HK-2 (cell line): ENCODE measurements around the gene SHTN1.

ENCODE experiments used
- DNase-seq: peaks from one replicate; pipeline ENCODE4 v3.0.0-alpha.2; 2018; ENCODE audit not compliant: unreplicated experiment

SHTN1 gene

DNA sequence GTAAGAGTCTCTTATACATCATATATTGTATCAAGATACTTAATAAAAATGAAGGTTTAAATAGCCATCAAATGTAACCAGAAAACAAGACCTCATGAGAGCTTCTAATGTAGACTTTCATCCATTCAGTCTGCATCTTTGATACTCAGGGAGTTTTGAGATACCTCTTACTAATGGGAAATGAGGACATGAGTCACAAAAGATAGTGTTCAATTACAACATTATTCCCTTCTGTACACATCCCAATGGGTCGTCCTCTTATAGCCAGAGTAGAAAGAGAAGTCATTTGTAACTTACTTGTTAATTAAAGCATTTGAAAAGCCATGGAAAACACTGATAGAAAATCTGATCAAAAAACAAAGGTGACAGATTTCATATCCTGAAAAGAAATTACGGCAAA, 19.4 kb downstream of the SHTN1 start:
- DNase-seq = no peak

DNA sequence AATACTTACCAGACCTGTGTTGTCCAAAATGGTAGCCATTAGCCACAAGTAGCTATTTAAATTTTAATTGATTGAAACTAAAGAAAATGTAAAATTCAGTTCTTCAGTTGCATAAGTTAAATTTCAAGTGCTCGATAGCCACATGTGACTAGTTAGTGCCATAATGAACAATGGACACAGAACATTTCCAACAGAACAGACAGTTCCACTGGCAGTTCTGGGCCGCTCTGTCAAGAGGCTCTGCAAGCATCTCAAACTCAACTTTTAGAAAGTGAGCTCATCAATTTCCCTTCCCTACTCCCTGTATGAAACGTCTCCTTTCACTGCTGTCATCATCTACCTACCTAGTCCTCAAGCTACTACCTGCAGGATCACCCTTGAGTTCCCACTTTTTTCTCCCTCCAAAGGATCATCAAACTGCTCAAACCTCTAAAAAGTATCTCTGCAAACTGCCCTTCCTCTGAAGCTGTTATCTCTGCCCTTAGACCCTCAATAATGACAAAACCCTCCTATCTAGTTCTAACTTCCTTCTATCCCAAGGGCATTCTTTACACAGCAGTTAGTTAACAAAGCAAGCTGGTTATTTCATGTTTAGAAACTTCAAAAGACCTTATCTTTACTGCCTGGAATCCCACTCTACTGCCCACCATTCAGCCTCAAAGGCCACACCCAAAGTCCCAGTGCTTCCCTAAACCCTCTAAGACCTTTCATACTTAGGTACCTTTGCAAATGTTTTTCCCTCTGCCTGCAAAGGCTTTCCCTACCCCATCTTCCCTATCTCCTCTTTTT, 20.6 kb downstream of the SHTN1 start:
- no peak for DNase-seq

DNA sequence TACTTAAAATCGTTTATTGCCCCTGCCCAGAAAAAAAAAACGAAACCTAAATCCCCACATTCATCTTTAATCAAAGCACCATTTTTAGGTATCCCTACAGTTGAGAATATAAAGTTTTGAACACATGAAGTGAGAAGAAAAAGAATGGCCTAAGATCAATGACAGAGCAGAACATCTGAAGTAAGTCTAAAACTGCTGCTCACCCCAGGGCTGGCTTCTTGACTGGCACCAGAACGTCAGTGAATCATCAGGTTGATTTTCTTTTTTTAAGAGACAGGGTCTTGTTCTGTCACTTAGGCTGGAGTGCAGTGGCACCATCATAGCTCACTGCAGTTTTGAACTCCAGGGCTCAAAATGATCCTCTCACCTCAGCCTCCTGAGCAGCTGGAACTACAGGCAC, 24.9 kb downstream of the SHTN1 start:
- no peak for DNase-seq

DNA sequence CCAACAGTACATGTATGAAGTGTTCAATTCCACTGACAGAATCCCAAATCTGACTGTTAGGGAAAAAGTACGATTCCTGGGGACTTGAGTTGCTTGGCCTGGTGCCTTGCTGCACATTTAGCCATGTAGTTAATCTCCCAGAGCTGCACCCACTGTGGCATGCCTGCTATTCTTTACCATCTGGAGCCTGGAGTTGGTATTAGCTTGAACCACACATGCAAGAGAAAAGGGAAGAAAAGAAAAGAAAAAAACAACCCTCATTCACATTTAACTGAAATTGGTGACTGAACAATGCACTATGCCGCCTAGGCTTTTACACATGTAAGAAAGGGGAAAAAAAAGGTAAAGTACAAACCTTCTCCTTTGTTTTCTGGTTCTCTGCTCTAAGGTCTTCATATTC, 26.1 kb downstream of the SHTN1 start:
- DNase-seq = no peak

DNA sequence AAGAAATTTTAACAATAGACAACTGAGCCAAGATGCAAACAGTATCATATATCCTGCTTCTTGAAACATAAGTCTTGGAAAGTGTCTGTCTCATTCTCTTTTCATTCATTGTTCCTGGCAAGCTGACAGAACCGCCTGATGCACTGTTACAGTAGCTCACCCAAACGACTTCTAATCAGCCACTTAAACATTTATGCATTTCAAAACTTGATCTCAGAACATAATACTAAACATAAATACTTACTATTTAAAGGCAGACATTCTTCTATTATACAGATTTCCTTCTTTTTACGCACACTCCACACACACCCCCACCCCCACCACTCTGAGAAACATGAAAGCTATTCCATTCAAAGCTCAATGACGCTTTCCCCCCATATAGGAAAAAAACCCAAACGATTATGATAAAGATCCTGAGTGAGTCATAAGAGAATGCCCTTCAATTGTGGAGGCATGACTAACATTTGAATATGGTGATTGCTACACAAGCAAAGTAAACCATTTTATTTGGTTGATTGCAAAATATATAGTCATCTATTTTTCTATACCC, 30.5 kb downstream of the SHTN1 start:
- no peak for DNase-seq

DNA sequence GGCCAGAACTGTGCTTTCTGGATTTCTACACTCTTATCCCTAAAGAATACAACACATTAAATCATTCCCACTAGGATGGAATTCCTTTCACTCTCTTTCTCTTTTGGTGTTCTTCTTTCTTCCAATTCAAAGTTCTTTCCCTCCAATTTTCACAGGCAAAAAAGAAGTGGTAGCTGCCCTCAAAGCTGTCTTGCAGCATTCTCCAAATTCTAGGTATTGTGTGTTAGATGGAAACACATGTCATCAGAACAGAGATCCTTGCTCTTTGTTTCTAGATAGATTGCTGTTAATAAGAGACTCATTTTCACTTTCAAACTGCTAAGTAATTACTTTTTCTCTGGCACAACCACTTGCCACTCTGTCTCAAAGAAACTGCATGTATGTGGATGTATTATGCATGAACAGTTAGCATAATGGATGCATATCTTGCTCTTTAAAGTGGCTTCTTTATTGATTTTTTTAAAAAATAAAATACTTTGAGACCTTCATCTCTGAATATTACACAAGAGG, 31.0 kb downstream of the SHTN1 start:
- no peak for DNase-seq

DNA sequence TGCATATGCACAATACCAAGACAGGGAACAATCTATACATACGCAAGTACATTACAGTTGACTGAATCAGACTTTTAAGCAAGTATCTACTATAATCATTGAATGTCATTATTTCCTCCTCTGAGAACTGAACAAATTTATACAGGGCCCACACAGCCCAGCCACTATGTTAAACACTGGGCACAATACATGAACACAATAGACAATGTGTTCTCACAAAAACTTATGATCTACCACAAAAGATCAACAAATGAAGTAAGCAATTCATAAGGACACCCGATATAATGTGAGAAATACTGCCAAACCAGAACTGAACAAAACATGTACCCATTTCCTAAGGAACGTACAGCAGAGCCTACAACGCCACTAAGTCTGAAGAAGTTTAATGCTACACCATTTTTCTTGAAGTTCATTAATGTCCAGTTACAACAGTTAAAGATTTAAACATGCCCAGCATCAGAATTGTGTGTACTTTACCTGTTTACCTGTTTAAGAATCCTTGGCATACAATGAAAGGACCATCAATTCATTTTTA, 31.5 kb downstream of the SHTN1 start:
- DNase-seq = no peak

- no peak for DNase-seq
Observed at GRCh38 chr10:116972131-116972530, 32.9 kb downstream of the SHTN1 start.

GRCh38 chr10:116970050-116970449, 34.9 kb downstream of the SHTN1 start:
- DNase-seq = no peak

- no peak for DNase-seq
Observed at GRCh38 chr10:116968331-116968730, 36.7 kb downstream of the SHTN1 start.

DNA sequence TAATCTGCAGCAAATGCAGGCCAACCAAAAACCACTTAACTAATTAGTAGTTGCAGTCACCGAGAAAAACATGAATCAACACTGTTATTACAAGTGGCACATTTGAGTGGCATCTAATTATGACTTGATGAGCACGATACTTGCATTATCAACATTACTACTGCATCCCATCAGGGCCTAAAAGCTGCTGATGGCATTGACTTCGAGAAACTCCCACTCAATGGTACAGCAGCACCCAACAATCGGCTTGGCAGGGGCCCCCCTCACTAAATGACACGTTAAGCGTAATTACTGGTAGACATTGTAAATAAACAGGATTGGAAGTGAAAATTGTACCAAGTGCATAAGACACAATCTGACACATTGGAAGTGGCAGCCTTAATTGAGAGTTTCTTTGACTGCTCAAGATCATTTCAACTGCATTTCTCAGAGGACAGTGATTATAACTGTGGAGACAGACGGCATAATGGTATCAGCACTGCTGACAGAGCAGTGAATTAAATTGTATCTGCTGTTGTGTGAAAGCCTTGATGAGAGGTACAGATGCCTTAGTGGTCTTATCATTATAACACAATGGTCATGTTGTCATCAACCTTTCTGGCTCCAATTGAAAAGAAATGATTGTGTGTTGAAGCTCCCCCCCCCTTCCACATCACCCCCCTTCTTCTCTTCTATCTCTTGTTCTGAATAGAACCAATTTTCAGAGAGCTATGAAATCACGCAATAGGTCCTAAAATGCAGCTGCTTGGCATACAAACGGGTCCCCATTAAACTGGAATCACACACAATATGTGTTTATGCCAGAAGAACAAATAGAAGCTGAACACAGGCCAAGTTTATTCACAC, 43.4 kb downstream of the SHTN1 start:
- no peak for DNase-seq

- no peak for DNase-seq
Observed at GRCh38 chr10:116960066-116960776, 44.8 kb downstream of the SHTN1 start.

GRCh38 chr10:116952729-116953128, 52.3 kb downstream of the SHTN1 start:
- DNase-seq = no peak

GRCh38 chr10:116948530-116948870, 56.5 kb downstream of the SHTN1 start:
- no peak for DNase-seq

- DNase-seq = peak; percentile 10
Observed at GRCh38 chr10:116947841-116948529, 57.0 kb downstream of the SHTN1 start.

DNA sequence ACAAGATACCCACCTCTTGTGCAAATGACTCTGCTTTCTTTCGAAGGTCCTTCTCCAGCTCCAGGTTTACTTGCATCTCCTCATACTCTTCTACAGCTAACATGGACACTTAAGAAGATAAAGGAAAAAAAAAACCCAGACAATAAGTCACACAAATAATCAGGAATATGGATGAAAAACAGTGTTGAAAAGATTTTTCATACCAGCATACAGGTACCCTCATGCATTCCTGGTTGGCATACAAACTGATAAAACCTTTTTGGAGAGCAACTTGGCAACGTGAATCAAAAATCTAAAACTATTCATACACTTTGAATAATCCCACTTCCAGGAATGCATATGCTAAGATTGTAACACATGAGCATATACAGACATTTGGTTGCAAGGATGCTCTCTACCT, 60.1 kb downstream of the SHTN1 start:
- no peak for DNase-seq

GRCh38 chr10:116931806-116932205, 73.2 kb downstream of the SHTN1 start:
- DNase-seq = no peak

DNA sequence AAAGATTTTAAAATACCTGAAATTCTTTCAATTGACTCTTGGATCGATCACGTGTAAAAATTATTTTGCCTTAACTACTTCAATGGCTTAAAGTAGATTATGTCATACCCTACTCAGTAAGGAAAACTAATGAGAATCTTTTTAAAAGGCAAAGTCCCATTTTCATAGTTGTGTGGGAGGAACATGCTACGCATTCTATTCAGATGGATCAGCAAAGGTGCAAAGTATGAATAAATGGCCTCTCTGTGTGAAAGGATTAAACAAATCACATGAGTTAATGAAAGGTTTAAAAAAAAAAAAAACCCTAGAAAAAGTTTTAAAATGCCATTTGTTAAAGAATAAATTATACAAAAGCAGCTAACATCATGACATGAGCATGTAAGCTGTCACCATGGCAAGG, 78.6 kb downstream of the SHTN1 start:
- DNase-seq = no peak

- no peak for DNase-seq
Observed at GRCh38 chr10:116925056-116925455, 79.9 kb downstream of the SHTN1 start.

DNA sequence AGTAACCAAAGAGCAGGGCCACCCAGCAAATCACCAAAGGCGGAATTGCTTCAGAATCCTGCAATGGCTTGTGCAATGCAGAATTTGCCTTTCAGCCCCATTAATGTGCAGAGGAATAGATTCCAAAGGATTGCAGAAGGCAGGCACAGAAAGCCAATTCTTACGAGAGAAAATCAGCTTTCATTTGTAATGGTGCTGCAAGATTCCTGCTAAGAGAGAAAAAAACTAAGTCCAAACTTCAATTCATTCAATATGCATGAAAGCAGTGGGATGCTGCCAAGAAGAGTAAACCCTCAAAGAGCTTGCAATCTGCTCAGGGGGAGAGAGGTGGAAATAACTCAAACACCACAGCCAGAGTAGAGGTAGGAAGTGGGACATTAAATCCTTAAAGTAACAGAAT, 85.3 kb downstream of the SHTN1 start:
- DNase-seq = no peak

- DNase-seq = no peak
Observed at GRCh38 chr10:116919164-116919563, 85.8 kb downstream of the SHTN1 start.
